Transverse colon (tissue), 4 donors: ENCODE measurements around the gene SBF2. TPM values are rescaled to one million over a fixed set of nuclear protein-coding genes. Genes with fewer than 3 reads are reported as not detected.

Experiments
- DNase-seq: peaks from one replicate; pipeline ENCODE4 v3.0.0-alpha.2; 2019
- H3K27ac ChIP-seq, 4 donors: fragments of 200-600 bp; sonication (generic); 2 replicates each; pipeline ENCODE4 v1.5.1; 2016 to 2018; ENCODE audit warnings: inconsistent platforms in 4 of 4
- H3K27me3 ChIP-seq: fragments of 200-600 bp; sonication (generic); 2 replicates; pipeline ENCODE4 v1.5.1; 2017; ENCODE audit warnings: inconsistent platforms
- H3K36me3 ChIP-seq, 4 donors: fragments of 200-600 bp; sonication (generic); 2 replicates each; pipeline ENCODE4 v1.5.1; 2017 to 2019; ENCODE audit warnings: inconsistent platforms in 4 of 4
- H3K4me1 ChIP-seq, 4 donors: fragments of 200-600 bp; sonication (generic); 2 replicates each; pipeline ENCODE4 v1.5.1; 2017 to 2020; ENCODE audit warnings: inconsistent platforms in 4 of 4
- H3K4me3 ChIP-seq, 4 donors: fragments of 200-600 bp; sonication (generic); 1 replicate in 1 of 4; 2 replicates in 3 of 4; pipeline versions ENCODE4 v1.5.1 to v1.6.1; 2017 to 2019; ENCODE audit warnings: inconsistent platforms in 4 of 4
- H3K9me3 ChIP-seq, 2 donors: fragments of 200-600 bp; sonication (generic); 2 replicates each; pipeline ENCODE4 v1.5.1; 2017 to 2019; ENCODE audit warnings: inconsistent platforms in 2 of 2
- EP300 ChIP-seq: sonication (generic); formaldehyde crosslinking; IDR thresholded peaks from one replicate; pipeline ENCODE4 v1.6.1; 2017; ENCODE audit warnings: antibody characterized with exemption, low read depth
- POLR2A ChIP-seq: fragments of 450-650 bp; IDR thresholded peaks from one replicate; pipeline ENCODE4 v1.6.1; 2016; ENCODE audit warnings: antibody characterized with exemption, mild to moderate bottlenecking, moderate library complexity
- POLR2AphosphoS5 ChIP-seq, 3 donors: sonication (generic); formaldehyde crosslinking; IDR thresholded peaks; one replicate each; pipeline ENCODE4 v1.6.1; 2016; ENCODE audit warnings: antibody characterized with exemption in 3 of 3
- WGBS, 2 donors: methylation state at CpG; one replicate each; pipeline ENCODE4 v1.1.5; 2018; ENCODE audit warnings: low coverage in 1 of 2; 5-methylcytosine and 5-hydroxymethylcytosine counted together
- in situ Hi-C, 4 donors: fragments of 200-750 bp; cut with MboI; loops; one replicate each; pipeline versions ENCODE4 v1.15.0 to v1.15.1; 2017; ENCODE audit warnings: low sequenced_read_pairs in 3 of 4, low pct_ligation_motif_present in 1 of 4, low pct_unique_long_range_greater_than_20kb in 1 of 4
- intact Hi-C: fragments of 100-400 bp; cut with DNase I; formaldehyde crosslinking; loops from one replicate; pipeline ENCODE4 v1.15.1; 2023; ENCODE audit warnings: low total_unique reads
- total RNA-seq, 4 donors: library from RNA; depleted of rRNA; stranded (reverse); fragments of >200 nt; gene quantifications; one replicate each; pipeline ENCODE4 v1.1.0, GENCODE V29; 2016
- TF ChIP-seq, protein P1 (sequence below), 5 experiments: fragments of 200-600 bp in 3 of 5; fragments of 450-650 bp in 2 of 5; sonication (generic) in 3 of 5; IDR thresholded peaks; 1 replicate in 2 of 5; 2 replicates in 3 of 5; pipeline ENCODE4 v1.5.1; 2016 to 2017; ENCODE audit warnings: antibody characterized with exemption in 5 of 5, inconsistent platforms in 3 of 5, mild to moderate bottlenecking in 2 of 5, moderate library complexity in 1 of 5

Gene SBF2
- total RNA-seq, 4 donors from 2014 or later, result 46.4 to 71.0 (median 54.8) TPM

DNA sequence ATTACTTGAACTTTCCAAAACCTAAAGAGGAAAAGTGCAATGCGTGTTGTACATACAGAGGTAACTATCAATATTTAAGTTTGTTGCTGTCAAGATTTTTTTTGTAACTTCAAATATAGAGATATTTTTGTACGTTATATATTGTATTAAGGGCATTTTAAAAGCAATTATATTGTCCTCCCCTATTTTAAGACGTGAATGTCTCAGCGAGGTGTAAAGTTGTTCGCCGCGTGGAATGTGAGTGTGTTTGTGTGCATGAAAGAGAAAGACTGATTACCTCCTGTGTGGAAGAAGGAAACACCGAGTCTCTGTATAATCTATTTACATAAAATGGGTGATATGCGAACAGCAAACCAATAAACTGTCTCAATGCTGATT is 13.0 kb upstream of the SBF2 start:
- Histone ChIP-seq H3K27me3 (peaks cover 3% of the 10 kb centered on the region), H3K36me3 (no peaks in the 10 kb centered on the region), H3K4me1 (peaks cover 13 to 65% (median 45%) of the 10 kb centered on the region in 4 donors), H3K9me3 (no peaks in the 10 kb centered on the region), H3K27ac (peak overlapping the region; percentile 90 to 96 (median 92)), H3K4me3 (peak overlapping the region; percentile 48 to 74 (median 60))
- in situ Hi-C loops, result loop anchor here in 3 of 4 donors (25.0 kb wide), 2 partner anchors 445 to 545 kb away; no protein-coding TSS in a partner anchor
- DNase-seq, result no peak
- intact Hi-C loops, result loop anchor here (5.0 to 10.0 kb wide), 2 partner anchors 100 to 332 kb away; no protein-coding TSS in a partner anchor
- TF ChIP-seq POLR2A (peak; percentile 53), POLR2AphosphoS5 (IDR thresholded peaks at IDR 0.05) (peak; percentile 31 to 68 (median 67)), EP300 (no peak)
- 5 to 8% methylated on average over 8 to 9 of the region's 9 CpGs for WGBS, 2 donors

DNA sequence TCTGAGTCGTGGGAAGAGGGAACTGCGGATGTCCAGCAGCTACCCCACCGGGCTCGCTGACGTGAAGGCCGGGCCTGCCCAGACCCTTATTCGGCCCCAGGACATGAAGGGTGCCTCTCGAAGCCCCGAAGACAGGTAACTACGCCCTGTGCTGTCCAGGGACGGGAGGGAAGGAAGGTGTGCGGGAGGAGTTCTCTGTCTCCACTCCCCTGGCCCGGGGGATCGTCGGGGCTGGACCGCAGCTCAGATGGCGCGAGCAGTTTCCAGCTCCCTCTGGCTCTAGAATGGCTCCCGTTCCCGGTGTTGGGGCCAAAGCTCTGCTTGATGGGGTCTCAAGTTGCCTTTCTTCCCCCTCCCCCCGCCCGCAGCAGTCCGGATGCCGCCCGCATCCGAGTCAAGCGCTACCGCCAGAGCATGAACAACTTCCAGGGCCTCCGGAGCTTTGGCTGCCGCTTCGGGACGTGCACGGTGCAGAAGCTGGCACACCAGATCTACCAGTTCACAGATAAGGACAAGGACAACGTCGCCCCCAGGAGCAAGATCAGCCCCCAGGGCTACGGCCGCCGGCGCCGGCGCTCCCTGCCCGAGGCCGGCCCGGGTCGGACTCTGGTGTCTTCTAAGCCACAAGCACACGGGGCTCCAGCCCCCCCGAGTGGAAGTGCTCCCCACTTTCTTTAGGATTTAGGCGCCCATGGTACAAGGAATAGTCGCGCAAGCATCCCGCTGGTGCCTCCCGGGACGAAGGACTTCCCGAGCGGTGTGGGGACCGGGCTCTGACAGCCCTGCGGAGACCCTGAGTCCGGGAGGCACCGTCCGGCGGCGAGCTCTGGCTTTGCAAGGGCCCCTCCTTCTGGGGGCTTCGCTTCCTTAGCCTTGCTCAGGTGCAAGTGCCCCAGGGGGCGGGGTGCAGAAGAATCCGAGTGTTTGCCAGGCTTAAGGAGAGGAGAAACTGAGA is 12.2 kb upstream of the SBF2 start:
- Histone ChIP-seq H3K9me3 (no peaks in the 10 kb centered on the region), H3K4me3 (peak overlapping the region; percentile 48 to 74 (median 60)), H3K27me3 (peaks cover 3% of the 10 kb centered on the region), H3K27ac (peak overlapping the region; percentile 90 to 96 (median 92)), H3K4me1 (peaks cover 13 to 66% (median 46%) of the 10 kb centered on the region in 4 donors), H3K36me3 (no peaks in the 10 kb centered on the region)
- WGBS, 2 donors, result 7% methylated on average over 52 of the region's 65 CpGs; no CpG with 5 or more reads in 1 of the 2 donors
- intact Hi-C loops (loop anchor here (5.0 to 10.0 kb wide), 2 partner anchors 99 to 331 kb away; no protein-coding TSS in a partner anchor), in situ Hi-C loops (loop anchor here in 3 of 4 donors (25.0 kb wide), 2 partner anchors 444 to 544 kb away; no protein-coding TSS in a partner anchor)
- DNase-seq, result peak; percentile 41
- TF ChIP-seq POLR2A (no peak), EP300 (no peak), POLR2AphosphoS5 (IDR thresholded peaks at IDR 0.05) (peak in 1 of 3 donors; percentile 48)
- TF ChIP-seq, protein P1, sequence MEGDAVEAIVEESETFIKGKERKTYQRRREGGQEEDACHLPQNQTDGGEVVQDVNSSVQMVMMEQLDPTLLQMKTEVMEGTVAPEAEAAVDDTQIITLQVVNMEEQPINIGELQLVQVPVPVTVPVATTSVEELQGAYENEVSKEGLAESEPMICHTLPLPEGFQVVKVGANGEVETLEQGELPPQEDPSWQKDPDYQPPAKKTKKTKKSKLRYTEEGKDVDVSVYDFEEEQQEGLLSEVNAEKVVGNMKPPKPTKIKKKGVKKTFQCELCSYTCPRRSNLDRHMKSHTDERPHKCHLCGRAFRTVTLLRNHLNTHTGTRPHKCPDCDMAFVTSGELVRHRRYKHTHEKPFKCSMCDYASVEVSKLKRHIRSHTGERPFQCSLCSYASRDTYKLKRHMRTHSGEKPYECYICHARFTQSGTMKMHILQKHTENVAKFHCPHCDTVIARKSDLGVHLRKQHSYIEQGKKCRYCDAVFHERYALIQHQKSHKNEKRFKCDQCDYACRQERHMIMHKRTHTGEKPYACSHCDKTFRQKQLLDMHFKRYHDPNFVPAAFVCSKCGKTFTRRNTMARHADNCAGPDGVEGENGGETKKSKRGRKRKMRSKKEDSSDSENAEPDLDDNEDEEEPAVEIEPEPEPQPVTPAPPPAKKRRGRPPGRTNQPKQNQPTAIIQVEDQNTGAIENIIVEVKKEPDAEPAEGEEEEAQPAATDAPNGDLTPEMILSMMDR (IDR thresholded peaks at IDR 0.05), result peak in 1 of 5 experiments; percentile 9

DNA sequence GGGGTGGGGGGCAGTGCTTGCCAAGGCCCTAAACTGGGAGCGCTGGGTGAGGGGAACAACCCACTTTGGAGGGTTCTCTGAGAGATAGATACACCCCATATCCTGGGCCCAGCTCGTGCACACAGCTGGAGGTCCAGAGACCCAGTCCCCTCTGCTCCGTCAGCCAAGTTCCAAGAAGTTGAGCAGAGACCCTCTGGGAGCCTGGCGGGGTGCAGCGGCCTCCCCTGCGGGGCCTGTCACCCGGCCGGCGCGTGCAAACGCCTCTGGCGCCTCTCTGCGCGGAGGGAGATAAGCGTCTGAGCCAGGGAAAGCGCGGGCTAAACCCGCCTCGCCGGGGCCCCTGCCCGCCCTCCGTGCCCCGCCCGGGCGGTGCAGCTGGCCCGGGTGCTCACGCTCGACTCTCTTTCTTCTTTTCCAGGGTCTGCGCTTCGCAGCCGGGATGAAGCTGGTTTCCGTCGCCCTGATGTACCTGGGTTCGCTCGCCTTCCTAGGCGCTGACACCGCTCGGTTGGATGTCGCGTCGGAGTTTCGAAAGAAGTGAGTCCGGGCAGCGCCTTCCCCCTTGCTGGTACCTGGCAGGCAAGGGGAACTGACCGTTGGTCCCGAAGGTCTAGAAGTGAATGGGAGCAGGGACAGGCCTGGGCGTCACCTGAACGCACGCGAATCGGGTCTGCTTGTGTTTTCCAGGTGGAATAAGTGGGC is 11.4 kb upstream of the SBF2 start:
- peak overlapping the region; percentile 48 to 74 (median 60) for H3K4me3 ChIP-seq
- H3K9me3 ChIP-seq, result no peaks in the 10 kb centered on the region
- peaks cover 13 to 63% (median 46%) of the 10 kb centered on the region in 4 donors for H3K4me1 ChIP-seq
- in situ Hi-C loops, result loop anchor here in 3 of 4 donors (25.0 kb wide), 2 partner anchors 443 to 543 kb away; no protein-coding TSS in a partner anchor
- peak in 1 of 3 donors; percentile 47 for TF ChIP-seq POLR2AphosphoS5 (IDR thresholded peaks at IDR 0.05)
- peak; percentile 80 for TF ChIP-seq POLR2A
- TF ChIP-seq EP300, result no peak
- TF ChIP-seq, protein P1 (IDR thresholded peaks at IDR 0.05), result no peak
- peak; percentile 51 for DNase-seq
- 0% methylated on average over 42 of the region's 51 CpGs; no CpG with 5 or more reads in 1 of the 2 donors for WGBS, 2 donors
- H3K27me3 ChIP-seq, result peaks cover 3% of the 10 kb centered on the region
- intact Hi-C loops, result loop anchor here (5.0 to 10.0 kb wide), 2 partner anchors 98 to 331 kb away; no protein-coding TSS in a partner anchor
- peak overlapping the region; percentile 90 to 96 (median 92) for H3K27ac ChIP-seq
- no peaks in the 10 kb centered on the region for H3K36me3 ChIP-seq

DNA sequence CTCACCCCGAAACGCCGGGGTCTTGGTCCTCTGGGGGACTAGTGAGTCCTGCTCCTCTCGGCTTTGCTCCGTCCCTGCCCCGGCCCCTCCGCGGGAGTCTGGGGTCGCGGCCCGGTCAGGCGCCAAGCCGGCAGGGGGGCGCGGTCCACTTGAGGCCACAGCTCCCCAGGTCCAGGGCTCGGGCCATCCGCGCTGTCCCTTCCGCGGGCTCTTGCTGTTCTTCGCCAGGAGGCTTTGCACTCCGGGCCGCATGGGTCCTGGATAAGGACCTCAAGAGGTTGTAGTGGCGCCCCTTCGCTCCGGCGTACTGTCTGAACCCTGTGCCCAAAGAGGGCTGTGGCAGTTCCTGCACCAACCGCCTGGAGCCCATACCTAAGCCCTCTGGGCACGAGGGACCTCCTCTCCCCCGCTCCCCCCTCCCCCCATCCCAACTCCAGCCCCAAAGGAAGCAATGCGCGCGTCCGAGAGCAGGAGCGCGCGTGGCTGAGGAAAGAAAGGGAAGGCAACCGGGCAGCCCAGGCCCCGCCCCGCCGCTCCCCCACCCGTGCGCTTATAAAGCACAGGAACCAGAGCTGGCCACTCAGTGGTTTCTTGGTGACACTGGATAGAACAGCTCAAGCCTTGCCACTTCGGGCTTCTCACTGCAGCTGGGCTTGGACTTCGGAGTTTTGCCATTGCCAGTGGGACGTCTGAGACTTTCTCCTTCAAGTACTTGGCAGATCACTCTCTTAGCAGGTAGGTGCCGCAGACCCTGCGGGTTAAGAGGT is 10.7 kb upstream of the SBF2 start, which contains the start of gene ADM:
Gene ADM (plus strand): TSS at position 579 of the 767 bp plus-strand sequence. CDS start 628 bp downstream, outside the sequence.
- intact Hi-C loops, result loop anchor here (5.0 to 10.0 kb wide), 3 partner anchors 97 to 547 kb away; no protein-coding TSS in a partner anchor
- H3K4me1 ChIP-seq, result peaks cover 13 to 56% (median 43%) of the 10 kb centered on the region in 4 donors

More for the DNA sequence above, 10.7 kb upstream of the SBF2 start, which contains the start of gene ADM:
- Histone ChIP-seq H3K9me3 (no peaks in the 10 kb centered on the region), H3K27ac (peak within 1 kb of the TSS; percentile 90 to 96 (median 92)), H3K27me3 (peaks cover 3% of the 10 kb centered on the region), H3K36me3 (no peaks in the 10 kb centered on the region), H3K4me3 (peak within 1 kb of the TSS; percentile 48 to 74 (median 60))
- 0 to 1% methylated on average over 4 to 42 of the region's 48 CpGs for WGBS, 2 donors
- TF ChIP-seq EP300 (no peak), POLR2A (peak; percentile 98), POLR2AphosphoS5 (IDR thresholded peaks at IDR 0.05) (peak; percentile 98 to 99 (median 99))
- TF ChIP-seq, protein P1 (IDR thresholded peaks at IDR 0.05), result peak; percentile 48 to 78 (median 63)
- peak; percentile 93 for DNase-seq
- in situ Hi-C loops, result loop anchor here in 3 of 4 donors (25.0 kb wide), 2 partner anchors 442 to 542 kb away; no protein-coding TSS in a partner anchor
